Hematopoietic multipotent progenitor cell treated with erythropoietin and hydrocortisone succinate and interleukin-3 and kit ligand, for 17 days (in vitro differentiated cells): ENCODE data around the gene PTPA.

ENCODE experiments used
- DNase-seq: peaks from one replicate; pipeline ENCODE4 v3.0.0-alpha.2; 2015; ENCODE audit warnings: low spot score

PTPA gene

DNA sequence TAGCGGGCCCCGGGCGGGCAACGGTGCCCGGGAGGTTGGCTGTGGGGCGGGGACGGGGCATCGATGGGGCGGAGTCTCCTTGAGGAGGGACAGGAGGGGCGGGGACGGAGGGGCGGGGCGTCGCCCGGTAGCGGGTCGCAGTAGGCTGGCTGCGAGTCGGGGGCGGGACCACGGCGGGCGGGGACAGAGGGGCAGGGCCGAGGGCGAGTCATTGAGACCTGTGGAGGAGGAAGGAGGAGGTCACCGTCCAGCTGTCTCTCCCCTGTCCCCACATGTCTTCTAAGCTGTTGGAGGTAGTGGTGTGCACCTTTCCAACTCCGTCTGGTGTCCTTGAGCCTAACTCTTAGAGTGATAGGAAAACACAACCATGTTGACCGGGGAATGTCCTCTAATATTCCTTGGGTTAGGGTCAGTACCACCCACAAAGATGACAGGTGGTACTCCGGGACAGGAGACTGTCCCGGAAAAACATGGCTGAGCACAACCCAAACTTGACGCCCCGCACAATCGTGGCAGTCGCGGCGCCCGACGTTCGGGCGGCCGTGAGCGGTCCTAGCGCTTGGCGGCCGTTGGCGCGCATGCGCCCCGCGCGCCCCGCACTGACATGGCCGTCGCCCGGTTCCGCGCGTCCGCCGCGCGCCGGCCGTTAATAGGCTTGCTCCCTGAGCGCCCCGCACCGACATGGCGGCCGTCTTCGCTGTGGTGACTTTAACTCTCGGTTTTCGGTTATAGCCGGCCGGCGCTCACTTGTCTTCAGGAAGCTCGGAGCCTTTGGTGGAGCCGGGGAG is at the start of gene PTPA, which contains the start of gene CRAT:
Gene PTPA (plus strand): TSS at position 676 of the 788 bp plus-strand sequence. CDS start 186 bp downstream, outside the sequence.
Gene CRAT (minus strand): TSS at position 54 of the 788 bp plus-strand sequence. CDS start 284 bp downstream, outside the sequence.
- peak; percentile 94 for DNase-seq

DNA sequence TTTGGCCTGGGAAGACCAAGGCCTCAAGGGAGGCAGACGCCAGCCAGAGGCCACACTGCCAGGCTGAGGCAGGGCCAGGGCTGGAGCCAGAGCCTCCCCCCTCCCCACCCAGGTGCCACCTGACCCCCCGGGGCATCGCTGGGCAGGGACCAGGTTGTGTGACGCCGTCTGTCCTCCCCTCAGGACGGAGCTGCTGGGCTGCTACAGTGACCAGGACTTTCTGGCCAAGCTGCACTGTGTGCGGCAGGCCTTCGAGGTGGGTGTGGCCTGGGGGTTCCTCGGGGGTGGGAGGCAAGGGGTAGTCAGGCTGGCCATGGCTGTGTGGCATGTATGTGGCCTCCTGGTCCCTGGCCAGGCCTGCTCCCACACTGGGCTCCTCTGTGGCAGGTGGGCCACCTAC is 48.2 kb upstream of the PTPA start:
- DNase-seq = no peak

GRCh38 chr9:129064499-129064908 is 46.7 kb upstream of the PTPA start:
- DNase-seq = no peak

DNA sequence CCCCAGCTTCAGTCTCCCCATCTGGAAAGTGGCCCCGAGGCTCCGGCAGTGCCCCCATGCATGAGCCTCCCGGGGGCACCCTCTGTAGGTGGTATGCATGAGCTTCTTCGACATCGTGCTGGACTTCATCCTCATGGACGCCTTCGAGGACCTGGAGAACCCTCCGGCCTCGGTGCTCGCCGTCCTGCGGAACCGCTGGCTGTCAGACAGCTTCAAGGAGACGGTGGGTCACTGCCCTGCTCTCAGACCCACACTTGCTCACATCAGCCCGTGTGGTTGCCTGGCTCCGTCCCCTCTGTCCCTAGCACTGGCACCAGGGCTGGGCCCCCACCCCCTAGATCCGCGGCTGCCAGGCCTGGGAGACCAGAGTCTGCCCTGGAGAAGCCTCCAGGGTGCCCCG is 43.1 kb upstream of the PTPA start:
- no peak for DNase-seq

DNA sequence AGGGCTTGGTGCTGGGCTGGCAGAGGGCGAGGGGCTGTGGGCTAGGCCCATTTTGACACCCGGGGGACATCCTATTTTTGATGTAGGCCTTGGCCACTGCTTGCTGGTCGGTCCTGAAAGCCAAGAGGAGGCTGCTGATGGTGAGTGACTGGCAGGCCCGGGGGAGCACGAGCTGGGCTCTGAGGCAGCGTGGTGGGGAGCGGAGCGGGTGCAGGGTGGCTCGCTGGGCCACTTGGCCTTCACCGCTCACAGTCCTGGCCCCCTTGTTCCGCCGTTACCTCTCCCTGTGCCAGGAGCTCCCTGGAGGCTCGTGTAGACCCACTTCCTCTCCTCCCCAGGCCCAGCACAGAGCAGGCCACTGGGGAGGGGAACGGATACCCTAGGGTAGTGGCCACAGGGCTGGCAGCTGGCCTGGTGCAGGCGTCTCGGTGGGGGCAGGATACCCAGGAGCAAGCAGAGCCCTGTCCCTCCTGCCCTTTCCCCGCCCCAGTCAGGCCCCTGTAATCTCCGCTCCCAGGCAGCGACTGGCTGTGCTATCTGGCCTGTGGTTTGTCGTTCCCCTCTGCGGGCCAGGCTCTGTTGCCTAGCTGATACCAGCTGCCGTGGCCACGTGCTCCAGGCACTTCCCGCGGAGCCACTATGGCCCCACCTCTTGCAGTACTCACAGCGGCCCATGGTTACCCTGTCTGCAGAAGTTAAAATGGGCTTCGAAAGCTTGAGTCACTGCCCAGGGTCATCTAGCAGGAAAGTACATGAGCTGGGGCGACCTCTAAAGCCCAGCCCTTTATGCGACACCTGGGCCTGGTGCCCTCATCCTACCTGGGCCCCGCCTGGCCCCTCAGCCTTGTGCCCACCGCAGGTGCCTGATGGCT is 42.0 kb upstream of the PTPA start:
- DNase-seq = peak; percentile 94

GRCh38 chr9:129069862-129070641 is 41.2 kb upstream of the PTPA start:
- DNase-seq = peak; percentile 67

GRCh38 chr9:129070696-129071525 is 40.3 kb upstream of the PTPA start:
- peak; percentile 61 for DNase-seq

DNA sequence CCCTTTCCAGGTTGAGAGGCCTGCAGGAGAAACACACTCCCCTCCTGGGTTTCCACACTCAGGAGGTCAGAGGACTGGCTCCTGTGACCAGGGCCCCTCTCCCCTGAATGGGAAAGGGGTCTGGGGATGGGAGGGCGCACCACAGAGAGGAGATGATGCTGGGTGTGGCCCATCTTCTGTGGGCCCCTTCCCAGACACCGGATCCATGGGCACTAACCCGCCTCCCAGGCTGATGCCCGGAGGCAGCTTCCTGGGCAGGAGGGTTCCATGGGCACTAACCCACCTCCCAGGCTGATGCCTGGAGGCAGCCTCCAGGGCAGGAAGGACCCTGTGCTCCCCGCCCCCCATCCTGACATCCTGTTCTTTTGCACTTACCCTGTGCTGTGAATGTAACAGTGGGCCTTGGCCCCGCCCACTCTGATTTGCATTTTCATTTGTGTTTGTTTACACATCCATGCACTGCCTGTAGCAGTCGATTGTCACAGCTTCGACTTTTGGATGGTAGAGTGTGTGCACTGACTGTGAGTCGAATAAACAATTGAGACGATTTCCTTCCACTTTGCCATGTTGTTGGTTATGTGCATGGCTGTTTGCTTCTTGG is 39.6 kb upstream of the PTPA start:
- DNase-seq = peak; percentile 80

DNA sequence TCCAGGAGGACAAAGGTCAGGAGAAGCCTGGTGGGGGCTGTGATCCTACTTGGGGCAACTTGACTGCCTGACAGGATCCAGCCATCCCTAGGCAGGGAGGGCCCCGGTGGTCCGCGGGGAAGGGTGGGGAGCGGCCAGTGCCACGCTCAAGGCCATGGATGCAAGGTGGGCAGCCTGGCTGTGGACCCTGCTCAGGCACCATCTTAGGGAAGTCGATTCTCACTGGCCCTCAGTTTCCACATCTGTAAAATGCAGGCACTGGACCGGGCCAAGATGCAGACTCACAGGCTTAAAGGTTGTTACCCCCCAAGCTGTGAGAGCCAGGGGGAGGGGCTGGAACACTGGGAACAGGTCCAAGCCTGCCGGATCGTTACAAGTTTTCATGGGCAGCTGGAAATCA is 39.0 kb upstream of the PTPA start:
- peak; percentile 32 for DNase-seq

GRCh38 chr9:129073404-129073803 is 37.8 kb upstream of the PTPA start:
- DNase-seq = no peak

DNA sequence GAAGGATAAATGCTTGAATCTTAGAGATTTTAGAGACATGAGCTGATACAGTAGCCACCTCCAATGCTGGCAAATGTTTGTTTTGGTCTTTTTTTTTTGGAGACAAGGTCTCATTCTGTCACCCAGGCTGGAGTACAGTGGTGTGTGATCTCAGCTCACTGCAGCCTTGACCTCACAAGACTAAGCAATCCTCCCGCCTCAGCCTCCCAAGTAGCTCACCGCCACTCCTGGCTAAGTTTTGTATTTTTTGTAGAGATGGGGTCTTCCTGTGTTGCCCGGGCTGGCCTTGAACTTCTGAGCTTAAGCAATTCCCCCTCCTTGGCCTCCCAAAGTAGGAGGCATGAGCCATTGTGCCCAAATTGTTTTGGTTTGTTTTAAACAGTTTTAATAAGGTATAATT is 37.1 kb upstream of the PTPA start:
- DNase-seq = no peak

- no peak for DNase-seq
Measured at GRCh38 chr9:129075996-129076639, 35.1 kb upstream of the PTPA start.

DNA sequence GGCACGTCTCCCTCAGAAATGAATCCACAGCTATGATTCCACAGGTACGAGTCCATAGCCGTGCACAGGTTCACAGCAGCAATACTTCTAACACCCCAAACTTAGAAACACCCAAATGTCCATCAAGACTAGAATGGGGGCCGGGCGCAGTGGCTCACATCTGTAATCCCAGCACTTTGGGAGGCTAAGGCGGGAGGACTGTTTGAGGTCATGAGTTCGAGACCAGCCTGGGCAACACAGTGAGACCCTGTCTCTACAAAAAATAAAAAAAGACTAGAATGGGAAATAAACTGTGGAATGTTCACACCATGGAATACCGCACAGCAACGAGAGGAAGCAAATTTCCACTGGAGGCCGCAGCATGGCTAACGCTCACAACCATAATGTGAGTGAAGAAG is 34.6 kb upstream of the PTPA start:
- no peak for DNase-seq

GRCh38 chr9:129077236-129077635 is 34.0 kb upstream of the PTPA start:
- no peak for DNase-seq

- DNase-seq = no peak
Measured at GRCh38 chr9:129078691-129079503, 32.3 kb upstream of the PTPA start.

DNA sequence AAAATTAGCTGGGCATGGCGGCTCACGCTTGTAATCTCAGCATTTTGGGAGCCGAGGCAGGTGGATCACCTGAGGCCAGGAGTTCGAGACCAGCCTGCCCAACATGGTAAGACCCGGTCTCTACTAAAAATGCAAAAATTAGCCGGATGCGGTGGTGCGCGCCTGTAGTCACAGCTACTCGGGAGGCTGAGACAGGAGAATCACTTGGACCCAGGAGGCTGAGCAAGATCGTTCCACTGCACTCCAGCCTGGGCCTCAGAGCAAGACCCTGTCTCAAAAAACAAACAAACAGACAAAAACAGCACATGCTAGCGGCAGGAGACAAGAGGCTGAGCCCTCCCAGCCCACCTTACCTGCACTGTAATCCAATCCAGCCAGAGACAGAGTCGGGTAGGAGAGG is 31.4 kb upstream of the PTPA start:
- no peak for DNase-seq

DNA sequence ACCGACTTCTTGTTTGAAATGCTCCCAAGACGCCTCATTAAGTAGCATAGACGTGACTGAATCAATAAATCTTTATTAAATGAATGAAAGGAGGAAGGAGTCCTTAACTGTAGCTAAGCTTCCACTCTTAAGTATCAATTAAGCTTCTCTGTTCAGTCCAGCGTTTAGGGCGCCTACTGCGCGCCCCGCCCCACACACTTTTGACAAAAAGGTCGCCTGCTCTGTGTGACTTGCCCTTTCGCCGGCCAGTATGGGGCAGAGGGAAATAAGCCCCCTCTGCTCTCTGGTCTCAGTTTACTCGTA is 31.0 kb upstream of the PTPA start:
- no peak for DNase-seq

GRCh38 chr9:129080601-129081387 is 30.4 kb upstream of the PTPA start, which contains the start of gene DOLPP1:
Gene DOLPP1 (plus strand): TSS chr9:129081111. CDS start chr9:129081132, 21 bp downstream.
- peak; percentile 99 for DNase-seq
